ENCODE results near the gene NUCKS1. TPM values are rescaled to one million over a fixed set of nuclear protein-coding genes. Genes with fewer than 3 reads are reported as not detected.

NUCKS1 gene
- total and polyA plus RNA-seq, 2 of the 13 experiments (the other 11 are each of a cell fraction or from before 2014, with no cell fraction given): 35.5 to 117 TPM

- TF ChIP-seq NONO (IDR thresholded peaks at IDR 0.05): no peak
- peak; percentile 90 for TF ChIP-seq NONO (CRISPR knock-in tag; conservative IDR thresholded peaks at IDR 0.05)
- no peak for TF ChIP-seq RARG (CRISPR knock-in tag; IDR thresholded peaks at IDR 0.05; ENCODE audit: low read depth)
- TF ChIP-seq MED1 (CRISPR knock-in tag; IDR thresholded peaks at IDR 0.05): peak; percentile 22; the same call in 1 of the 2 replicates
- TF ChIP-seq LBX2 (CRISPR knock-in tag; IDR thresholded peaks at IDR 0.05; ENCODE audit: borderline replicate concordance): no peak
- no peak for TF ChIP-seq TRIM24 (CRISPR knock-in tag; IDR thresholded peaks at IDR 0.05)
- TF ChIP-seq RORA (CRISPR knock-in tag; IDR thresholded peaks at IDR 0.05): no peak
- TF ChIP-seq ATM (IDR thresholded peaks at IDR 0.05; ENCODE audit: borderline replicate concordance): no peak
- TF ChIP-seq ZNF687 (CRISPR knock-in tag; IDR thresholded peaks at IDR 0.05): peak; percentile 82
- TF ChIP-seq AHDC1 (CRISPR knock-in tag; IDR thresholded peaks at IDR 0.05; ENCODE audit: borderline replicate concordance): peak; percentile 79; the same call in 1 of the 2 replicates
- peak; percentile 18; the same call in 1 of the 2 replicates for TF ChIP-seq CEBPG (CRISPR knock-in tag; IDR thresholded peaks at IDR 0.05)
- no peak for TF ChIP-seq ZSCAN22 (CRISPR knock-in tag; IDR thresholded peaks at IDR 0.05)
- no peak for TF ChIP-seq NAIF1 (CRISPR knock-in tag; IDR thresholded peaks at IDR 0.05; ENCODE audit: borderline replicate concordance)
- no peak for TF ChIP-seq ADNP (CRISPR knock-in tag; IDR thresholded peaks at IDR 0.05)
- TF ChIP-seq SIN3A (IDR thresholded peaks at IDR 0.05; ENCODE audit: borderline replicate concordance, low read depth, low read length): peak; percentile 20; the same call in 1 of the 2 replicates
- no peak for TF ChIP-seq MZF1 (CRISPR knock-in tag; IDR thresholded peaks at IDR 0.05; ENCODE audit: borderline replicate concordance)
- no peak for TF ChIP-seq SOX13 (IDR thresholded peaks at IDR 0.05)
- peak in 1 of 2 experiments; percentile 68; a peak in 2 of 4 replicates for TF ChIP-seq SOX13 (CRISPR knock-in tag; conservative IDR thresholded peaks at IDR 0.05 in 1 of 2, IDR thresholded peaks at IDR 0.05 in 1 of 2)
- TF ChIP-seq ZNF7 (CRISPR knock-in tag; IDR thresholded peaks at IDR 0.05): no peak
- TF ChIP-seq SMC3 (IDR thresholded peaks at IDR 0.05; ENCODE audit: low read length): no peak
These were observed 496 bp downstream of the NUCKS1 start (continued) for GRCh38 chr1:205749234-205750137.

Measured in HepG2 (cell line).